ENCODE results near the gene MAN2A2.
A peak's percentile ranks its signal among the peaks of the same experiment; 100 is the strongest.

The MAN2A2 gene

DNA sequence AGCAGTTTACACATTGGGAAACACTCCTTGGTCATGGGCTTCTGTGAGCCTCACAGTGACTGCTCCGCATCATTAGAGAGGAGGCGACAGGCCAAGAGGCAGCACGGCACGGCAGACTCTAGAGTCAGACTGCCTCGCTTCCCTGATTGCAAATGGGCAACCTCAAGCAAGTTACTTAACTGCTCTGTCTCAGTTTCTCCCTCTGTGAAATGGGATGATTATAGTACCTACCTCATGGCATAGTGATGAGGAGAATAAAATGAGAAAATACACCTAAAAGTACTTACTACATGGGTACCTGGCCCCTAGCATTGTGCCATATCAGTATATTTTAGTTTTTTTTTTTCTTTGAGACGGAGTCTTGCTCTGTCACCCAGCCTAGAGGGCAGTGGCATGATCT lies 47.6 kb downstream of the MAN2A2 start:
- TF ChIP-seq, protein P1, sequence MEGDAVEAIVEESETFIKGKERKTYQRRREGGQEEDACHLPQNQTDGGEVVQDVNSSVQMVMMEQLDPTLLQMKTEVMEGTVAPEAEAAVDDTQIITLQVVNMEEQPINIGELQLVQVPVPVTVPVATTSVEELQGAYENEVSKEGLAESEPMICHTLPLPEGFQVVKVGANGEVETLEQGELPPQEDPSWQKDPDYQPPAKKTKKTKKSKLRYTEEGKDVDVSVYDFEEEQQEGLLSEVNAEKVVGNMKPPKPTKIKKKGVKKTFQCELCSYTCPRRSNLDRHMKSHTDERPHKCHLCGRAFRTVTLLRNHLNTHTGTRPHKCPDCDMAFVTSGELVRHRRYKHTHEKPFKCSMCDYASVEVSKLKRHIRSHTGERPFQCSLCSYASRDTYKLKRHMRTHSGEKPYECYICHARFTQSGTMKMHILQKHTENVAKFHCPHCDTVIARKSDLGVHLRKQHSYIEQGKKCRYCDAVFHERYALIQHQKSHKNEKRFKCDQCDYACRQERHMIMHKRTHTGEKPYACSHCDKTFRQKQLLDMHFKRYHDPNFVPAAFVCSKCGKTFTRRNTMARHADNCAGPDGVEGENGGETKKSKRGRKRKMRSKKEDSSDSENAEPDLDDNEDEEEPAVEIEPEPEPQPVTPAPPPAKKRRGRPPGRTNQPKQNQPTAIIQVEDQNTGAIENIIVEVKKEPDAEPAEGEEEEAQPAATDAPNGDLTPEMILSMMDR (IDR thresholded peaks at IDR 0.05; ENCODE audit: low read depth, low read length): no peak
- in situ Hi-C loops (cut with HindIII; ENCODE audit: low sequenced_read_pairs): no loop called here
- no peak for DNase-seq (ENCODE audit: low read depth, low spot score)
- H3K4me3 ChIP-seq (ENCODE audit: low read depth, low read length): no peak overlapping the region

DNA sequence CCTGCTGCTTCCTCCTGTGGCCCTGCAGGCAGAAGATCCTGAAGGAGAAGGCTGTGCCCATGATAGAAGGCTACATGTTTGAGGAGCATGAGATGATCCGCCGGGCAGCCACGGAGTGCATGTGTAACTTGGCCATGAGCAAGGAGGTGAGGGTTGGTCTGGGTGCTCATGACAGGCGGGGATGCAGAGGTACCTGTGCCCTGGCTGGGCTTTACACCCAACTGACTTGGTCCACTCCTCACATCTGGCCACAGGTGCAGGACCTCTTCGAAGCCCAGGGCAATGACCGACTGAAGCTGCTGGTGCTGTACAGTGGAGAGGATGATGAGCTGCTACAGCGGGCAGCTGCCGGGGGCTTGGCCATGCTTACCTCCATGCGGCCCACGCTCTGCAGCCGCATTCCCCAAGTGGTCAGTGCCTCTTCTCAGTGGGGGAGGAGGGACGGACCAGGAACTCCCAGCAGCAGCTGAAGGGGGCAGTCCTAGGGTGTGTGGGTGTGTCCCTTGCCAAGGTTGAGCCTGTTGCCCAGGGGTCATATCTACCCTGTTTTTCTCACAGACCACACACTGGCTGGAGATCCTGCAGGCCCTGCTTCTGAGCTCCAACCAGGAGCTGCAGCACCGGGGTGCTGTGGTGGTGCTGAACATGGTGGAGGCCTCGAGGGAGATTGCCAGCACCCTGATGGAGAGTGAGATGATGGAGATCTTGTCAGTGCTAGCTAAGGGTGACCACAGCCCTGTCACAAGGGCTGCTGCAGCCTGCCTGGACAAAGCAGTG lies 50.0 kb downstream of the MAN2A2 start:
- no peak for DNase-seq (ENCODE audit: low read depth, low spot score)
- H3K4me3 ChIP-seq (ENCODE audit: low read depth, low read length): no peak overlapping the region
- in situ Hi-C loops (cut with HindIII; ENCODE audit: low sequenced_read_pairs): no loop called here
- TF ChIP-seq, protein P1 (IDR thresholded peaks at IDR 0.05; ENCODE audit: low read depth, low read length): no peak

DNA sequence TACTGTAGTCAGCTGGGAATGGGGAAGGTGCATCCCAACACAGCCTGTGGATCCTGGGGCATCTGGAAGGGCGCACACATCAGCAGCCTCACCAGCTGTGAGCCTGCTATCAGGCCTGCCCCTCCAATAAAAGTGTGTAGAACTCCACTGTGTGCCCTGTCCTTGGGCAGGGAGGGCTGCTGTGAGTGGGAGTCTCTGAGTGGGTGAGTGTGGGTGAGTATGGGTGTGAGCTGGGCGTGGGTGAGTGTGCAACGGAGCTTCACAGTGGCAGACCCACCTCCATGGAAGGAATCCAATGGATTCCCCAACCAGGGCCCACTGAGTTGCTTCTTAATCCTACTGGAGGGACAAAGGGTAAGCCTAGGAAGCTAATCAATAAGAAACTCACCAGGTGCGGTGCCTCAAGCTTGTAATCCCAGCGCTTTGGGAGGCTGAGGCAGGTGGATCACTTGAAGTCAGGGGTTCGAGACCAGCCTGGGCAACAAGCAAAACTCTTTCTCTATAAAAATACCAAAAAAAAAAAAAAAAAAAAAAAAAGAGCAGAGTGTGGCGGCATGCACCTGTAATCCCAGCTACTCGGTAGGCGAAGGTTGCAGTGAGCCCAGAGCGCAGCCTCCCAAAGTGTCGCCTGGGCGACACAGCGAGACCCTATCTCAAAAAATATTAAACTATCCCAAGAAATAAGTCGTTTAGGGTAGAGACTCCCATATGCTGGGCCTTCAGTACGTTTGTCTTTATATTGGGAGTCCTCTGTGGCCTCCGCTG lies 51.0 kb downstream of the MAN2A2 start:
- TF ChIP-seq, protein P1 (IDR thresholded peaks at IDR 0.05; ENCODE audit: low read depth, low read length): no peak
- no peak for DNase-seq (ENCODE audit: low read depth, low spot score)
- in situ Hi-C loops (cut with HindIII; ENCODE audit: low sequenced_read_pairs): no loop called here
- no peak overlapping the region for H3K4me3 ChIP-seq (ENCODE audit: low read depth, low read length)

DNA sequence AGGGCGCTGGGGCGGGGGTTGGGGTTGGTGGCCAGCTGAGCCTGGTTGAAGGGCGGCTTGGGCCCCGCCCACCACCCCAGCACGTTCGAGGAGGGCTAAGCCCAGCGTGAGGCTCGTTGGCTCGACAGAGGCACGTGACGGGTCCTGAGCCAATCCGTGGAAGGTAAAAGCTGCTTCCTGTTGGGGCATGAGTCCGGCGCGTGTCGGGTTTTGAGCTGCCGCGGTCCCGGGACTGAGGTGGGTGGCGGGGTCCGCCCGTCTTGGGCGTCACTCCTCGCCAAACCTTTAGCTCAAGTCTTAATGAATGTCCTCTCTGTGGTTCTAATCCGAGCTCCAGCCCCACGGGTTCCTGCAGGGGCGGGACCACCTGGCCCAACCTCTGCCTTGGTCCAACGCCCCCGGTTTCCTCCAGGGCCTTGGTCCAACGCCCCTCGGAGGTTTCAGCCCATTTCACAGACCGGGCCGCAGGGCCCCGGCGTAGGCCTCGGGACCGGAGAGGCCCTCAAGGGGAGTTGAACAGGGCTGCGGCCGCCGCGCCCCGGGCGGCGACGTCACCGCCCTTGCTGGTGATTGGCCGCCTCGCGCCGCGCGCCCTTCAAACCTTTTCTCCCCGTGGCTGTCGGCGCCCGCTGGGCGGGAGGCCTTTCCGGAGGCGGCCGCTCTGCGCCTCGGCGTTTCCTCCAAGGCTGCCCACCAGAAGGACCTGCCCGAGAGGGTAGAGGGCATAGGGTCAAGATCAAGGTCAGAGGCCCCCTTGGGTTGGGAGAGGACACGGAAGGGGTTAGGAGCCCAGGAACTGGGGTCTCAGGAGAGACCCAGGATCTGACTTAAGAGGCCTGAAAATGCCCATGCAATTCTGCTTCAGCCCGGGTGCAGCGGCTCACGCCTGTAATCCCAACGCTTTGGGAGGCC lies 51.9 kb downstream of the MAN2A2 start, which contains the start of gene RCCD1:
Gene RCCD1, plus strand, starts transcription at position 173 of the 912 bp plus-strand sequence. CDS start 1,851 bp downstream, outside the sequence.
- TF ChIP-seq, protein P1 (IDR thresholded peaks at IDR 0.05; ENCODE audit: low read depth, low read length): no peak
- in situ Hi-C loops (cut with HindIII; ENCODE audit: low sequenced_read_pairs): no loop called here
- peak; percentile 94 for DNase-seq (ENCODE audit: low read depth, low spot score)
- H3K4me3 ChIP-seq (ENCODE audit: low read depth, low read length): peak within 1 kb of the TSS; percentile 87

DNA sequence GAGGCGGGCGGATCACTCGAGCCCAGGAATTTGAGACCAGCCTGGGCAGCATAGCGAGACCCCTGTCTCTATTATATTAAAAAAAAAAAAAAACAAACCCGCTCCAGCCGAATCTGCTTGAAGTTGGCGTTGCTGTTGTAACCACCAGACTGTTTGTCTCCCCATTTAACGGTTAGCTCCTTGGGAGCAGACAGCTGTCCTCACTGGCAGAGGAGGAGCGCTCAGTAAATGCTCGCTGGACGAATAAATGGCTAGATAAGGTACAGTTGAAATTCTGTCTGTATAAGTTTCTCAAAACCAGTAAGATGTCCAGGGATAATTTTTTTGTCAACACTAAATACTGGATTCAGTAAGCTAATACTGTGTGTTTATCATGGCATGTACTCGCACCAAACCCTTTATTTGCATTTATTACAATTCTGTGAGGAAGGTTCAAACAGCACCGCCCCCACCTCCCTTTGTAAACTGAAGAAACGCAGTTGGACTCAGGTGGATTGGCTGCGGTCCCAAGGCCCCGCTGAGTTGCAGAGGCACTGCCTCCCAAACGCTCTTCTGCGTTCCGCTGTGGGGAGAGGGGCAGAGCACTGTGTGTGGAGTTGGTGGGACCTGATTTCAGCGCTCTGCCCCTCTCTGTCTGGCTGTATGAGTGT lies 52.6 kb downstream of the MAN2A2 start:
- in situ Hi-C loops (cut with HindIII; ENCODE audit: low sequenced_read_pairs): no loop called here
- TF ChIP-seq, protein P1 (IDR thresholded peaks at IDR 0.05; ENCODE audit: low read depth, low read length): no peak
- H3K4me3 ChIP-seq (ENCODE audit: low read depth, low read length): peak overlapping the region; percentile 87
- no peak for DNase-seq (ENCODE audit: low read depth, low spot score)
